Stimulated activated CD4-positive, alpha-beta T cell treated with anti-CD3 and anti-CD28 coated beads, Interleukin-15, amount 100 ng/mL, for 24 hours (primary cell): ENCODE results near the gene TFF1.

Source experiments
- DNase-seq: peaks from one replicate; pipeline ENCODE4 v3.0.0-alpha.2; 2020

TFF1 gene

GRCh38 chr21:42358937-42359336, 7.4 kb downstream of the TFF1 start:
- no peak for DNase-seq

DNA sequence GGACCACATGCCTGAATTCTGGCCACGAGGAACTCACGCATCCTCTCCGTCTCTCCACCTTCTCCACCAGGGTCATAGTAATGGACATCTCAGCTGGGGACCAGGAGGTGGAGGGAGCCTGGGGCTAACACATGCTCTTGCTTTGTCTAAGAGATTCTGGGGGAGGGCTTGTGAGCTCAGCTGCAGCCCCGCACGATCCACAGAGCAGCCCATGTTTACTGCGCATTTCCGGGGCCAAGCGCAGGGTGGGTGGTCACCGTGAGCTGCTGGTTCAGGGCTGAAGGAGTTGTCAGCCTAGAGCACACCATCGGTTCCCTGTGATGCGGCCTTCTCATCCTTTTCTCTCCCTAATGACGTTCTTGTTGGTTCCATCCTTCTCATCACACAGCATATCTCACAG, 8.1 kb downstream of the TFF1 start:
- no peak for DNase-seq

- DNase-seq, result no peak
These were observed 9.0 kb downstream of the TFF1 start for GRCh38 chr21:42357307-42357706.

GRCh38 chr21:42356650-42357049, 9.7 kb downstream of the TFF1 start:
- no peak for DNase-seq

GRCh38 chr21:42356046-42356445, 10.3 kb downstream of the TFF1 start:
- DNase-seq, result no peak

GRCh38 chr21:42353623-42354022, 12.7 kb downstream of the TFF1 start:
- no peak for DNase-seq

GRCh38 chr21:42352441-42353095, 13.8 kb downstream of the TFF1 start:
- no peak for DNase-seq

- no peak for DNase-seq
These were observed 14.5 kb downstream of the TFF1 start for GRCh38 chr21:42351626-42352440.

DNA sequence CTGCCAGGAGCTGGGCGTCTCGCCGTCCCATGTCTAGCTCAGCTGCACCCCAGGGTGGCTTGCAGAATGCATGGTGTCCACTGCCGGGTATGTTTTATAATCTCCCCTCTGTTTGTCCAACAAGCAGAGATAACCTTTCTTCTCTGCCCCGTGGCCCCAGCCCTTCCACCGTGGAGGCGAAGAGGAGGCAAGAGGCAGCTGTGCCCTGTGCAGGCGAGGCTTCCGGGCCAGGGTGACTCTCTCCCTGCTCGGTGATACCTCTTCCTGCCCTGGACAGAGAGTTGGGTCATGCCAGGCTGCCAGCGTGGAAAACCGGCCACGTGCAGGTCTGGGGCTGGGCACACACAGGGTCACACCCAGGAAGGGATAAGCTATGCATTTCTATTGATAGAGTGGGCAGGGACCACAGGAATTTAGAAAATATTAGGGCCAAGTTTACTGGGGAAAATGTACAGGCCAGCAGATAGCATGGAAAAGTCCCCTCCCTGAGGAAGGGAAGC, 15.4 kb downstream of the TFF1 start, which contains the start of gene TFF2:
TSS of gene TFF2 (minus strand) at position 68 of the 500 bp plus-strand sequence. CDS start at position 31, 37 bp downstream.
- DNase-seq, result no peak

DNA sequence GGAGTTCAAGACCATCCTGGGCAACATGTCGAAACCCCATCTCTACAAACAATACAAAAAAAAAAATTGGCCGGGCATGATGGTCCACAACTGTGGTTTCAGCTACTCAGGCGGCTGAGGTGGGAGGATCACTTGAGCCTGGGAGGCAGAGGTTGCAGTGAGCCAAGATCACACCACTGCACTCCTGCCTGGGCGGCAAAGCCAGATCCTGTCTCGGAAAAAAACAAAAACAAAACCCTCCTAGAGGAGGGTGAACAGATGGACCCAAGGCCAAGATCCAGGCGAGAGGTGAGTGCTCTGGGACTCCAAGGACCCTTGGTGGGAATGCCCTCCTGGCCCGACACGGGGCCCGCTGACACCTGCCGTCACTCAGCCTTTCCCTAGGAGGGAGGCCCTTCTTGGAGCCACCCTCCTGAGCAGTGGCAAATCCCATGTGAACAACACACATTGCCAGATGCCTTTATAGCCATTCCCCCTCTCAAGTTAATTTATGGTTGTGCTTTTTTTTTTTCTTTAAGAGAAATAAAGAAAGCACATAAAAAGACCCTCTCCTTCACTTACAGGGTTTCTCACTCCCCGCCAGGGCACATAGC, 15.9 kb downstream of the TFF1 start:
- DNase-seq, result no peak

- no peak for DNase-seq
These were observed 16.7 kb downstream of the TFF1 start for GRCh38 chr21:42349420-42350317.

- no peak for DNase-seq
These were observed 17.6 kb downstream of the TFF1 start for GRCh38 chr21:42348762-42349161.

GRCh38 chr21:42347601-42348327, 18.6 kb downstream of the TFF1 start:
- no peak for DNase-seq

GRCh38 chr21:42346866-42347600, 19.3 kb downstream of the TFF1 start:
- no peak for DNase-seq

DNA sequence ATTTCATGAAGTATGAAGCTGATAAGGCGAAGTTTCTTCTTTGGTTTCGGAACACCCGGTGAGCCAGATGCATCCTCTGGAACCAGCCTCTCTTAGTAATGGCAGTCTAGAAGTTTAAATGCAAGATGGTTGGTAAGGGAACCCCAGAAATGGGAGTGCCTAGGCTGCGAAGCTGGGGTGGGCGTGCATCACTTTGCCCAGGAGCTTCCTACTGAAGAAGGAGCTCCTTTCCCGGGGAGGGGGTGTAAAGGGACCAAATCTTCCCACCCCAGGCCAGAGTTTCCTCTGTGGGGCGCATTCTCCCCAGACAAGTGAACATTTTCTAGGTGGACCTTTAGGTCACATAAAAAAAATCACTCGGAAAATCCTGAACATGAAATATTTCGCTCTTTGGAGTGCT, 19.9 kb downstream of the TFF1 start:
- no peak for DNase-seq

DNA sequence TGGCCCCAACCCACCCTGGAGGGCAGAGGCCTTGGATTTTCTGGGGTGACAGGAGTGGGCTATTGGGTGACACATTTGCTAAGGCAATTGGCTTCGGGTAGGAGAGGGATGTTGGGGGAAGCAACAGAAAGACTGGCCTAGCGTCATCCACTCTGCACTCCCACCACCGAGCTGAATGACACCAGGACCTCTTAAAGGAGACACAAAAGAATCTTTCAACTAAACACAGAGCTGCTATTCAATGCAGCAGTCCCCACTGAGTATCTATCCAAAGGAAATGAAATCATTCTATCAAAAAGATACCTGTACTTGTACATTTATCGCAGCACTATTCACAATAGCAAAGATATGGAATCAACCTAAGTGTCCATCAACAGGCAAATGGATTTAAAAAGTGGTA, 21.7 kb downstream of the TFF1 start:
- DNase-seq, result no peak

DNA sequence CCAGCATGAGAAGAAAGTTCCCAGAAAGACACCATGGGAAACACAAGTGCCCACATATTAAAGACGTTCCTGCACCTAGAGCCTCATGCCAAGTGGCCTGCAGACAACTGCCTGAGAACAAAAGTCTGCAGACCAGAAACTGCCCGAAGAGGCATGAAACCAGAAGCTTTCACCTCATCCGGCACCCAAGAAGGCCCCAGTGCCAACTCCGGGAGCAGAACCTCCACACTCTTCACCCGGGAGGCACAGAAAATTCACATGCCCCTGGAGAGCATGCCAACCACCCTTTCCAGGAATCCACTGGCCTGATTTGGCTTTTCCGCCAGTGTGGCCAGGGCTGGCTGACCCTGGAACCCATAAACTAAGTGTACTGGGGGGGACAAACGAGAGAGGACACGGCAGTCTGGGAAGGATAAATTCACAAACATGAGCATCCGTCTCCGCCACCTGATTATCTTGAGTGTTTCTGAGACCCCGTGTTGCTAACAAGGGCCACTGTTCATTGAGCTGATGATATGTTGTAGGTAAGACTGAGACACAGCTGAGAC, 22.3 kb downstream of the TFF1 start:
- DNase-seq, result no peak

DNA sequence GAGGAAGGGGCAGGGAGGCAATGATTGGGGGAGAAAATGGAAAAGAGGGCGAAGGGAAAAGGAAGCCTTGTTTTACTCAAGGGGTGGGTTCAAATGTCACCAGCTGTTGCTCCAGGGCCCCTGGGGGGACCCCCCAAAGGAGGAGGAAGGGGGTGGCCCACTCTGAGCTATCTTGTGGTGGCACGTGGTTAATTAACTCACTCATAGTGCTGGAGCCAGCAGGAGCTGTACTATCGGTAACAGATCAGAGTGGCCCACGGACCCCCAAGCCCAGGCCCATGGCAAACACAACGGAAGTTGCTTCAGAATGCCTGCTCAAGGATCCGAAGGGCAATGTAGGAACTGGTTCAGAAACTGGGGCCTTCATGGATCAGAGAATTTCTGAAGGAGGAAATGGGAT, 22.8 kb downstream of the TFF1 start:
- DNase-seq, result no peak

GRCh38 chr21:42343101-42343500, 23.2 kb downstream of the TFF1 start:
- DNase-seq, result no peak

- no peak for DNase-seq
These were observed 24.4 kb downstream of the TFF1 start for GRCh38 chr21:42341776-42342542.
